Left colon (tissue), 2 donors: ENCODE results near the gene PMEPA1. TPM values are rescaled to one million over a fixed set of nuclear protein-coding genes. Genes with fewer than 3 reads are reported as not detected.

Experiments
- ATAC-seq: fragments of 200-7000 bp; cut with Tn5 transposase; one replicate; pipeline ENCODE4 v1.9.1; 2020; ENCODE audit warnings: mild to moderate bottlenecking, moderate library complexity
- DNase-seq, 2 donors: peaks; one replicate each; pipeline ENCODE4 v3.0.0-alpha.2; 2020
- intact Hi-C, 2 donors: fragments of 100-400 bp; cut with DNase I in 1 of 2; cut with micrococcal nuclease in 1 of 2; formaldehyde crosslinking; loops; one replicate each; pipeline versions ENCODE4 v1.11.2 to v1.14.0; 2022; cut with DNase I, micrococcal nuclease
- total RNA-seq, 2 donors: library from RNA; stranded (reverse); fragmentation: NEBNext Ultra II Directional; extraction: Animal tissue kit (Norgen Biotek cat#: 25700); gene quantifications; one replicate each; pipeline ENCODE4 v1.2.1, GENCODE V29; 2021
- donor health status: DM: no; HTN: no; CAD: no.
- donor health status: DM: yes; HTN: yes; CAD: no.

The PMEPA1 gene
- total RNA-seq, 2 donors from 2014 or later, result 15.0 to 41.6 TPM

DNA sequence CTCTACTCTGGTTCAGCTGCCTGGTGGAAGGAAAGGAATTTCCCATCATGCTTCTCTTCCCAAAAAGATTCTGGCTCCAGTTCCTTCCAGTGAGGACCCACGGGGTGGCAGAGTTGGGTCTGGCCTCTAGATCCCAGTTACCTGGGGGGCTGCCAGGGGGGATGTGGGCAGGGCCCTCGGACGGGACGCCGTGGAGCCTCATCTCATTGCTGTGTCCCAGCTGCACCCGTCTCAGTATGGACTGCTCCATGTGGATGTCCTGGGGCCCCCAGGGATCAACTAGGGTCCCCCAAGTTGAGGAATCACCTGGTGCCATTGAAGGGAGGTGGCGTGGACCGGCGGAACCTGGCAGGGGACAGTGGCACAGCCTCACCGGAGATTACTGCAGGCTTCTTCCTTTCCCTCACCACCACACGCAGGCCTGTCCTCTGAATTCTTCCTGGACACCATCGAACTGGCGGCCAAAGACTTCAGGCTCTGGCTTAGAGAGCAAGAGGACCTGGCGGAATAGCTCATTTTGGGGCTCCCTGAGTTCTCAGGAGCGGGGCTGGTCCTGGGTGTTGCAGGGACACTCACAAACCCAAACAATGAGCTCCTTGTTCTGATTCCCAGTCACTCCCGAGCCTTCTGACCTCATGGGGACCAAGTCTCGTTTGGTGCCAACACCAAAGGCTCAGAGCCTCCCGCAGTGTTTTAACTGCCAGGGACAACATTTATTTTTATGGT, 98.1 kb downstream of the PMEPA1 start:
- DNase-seq, result no peak

DNA sequence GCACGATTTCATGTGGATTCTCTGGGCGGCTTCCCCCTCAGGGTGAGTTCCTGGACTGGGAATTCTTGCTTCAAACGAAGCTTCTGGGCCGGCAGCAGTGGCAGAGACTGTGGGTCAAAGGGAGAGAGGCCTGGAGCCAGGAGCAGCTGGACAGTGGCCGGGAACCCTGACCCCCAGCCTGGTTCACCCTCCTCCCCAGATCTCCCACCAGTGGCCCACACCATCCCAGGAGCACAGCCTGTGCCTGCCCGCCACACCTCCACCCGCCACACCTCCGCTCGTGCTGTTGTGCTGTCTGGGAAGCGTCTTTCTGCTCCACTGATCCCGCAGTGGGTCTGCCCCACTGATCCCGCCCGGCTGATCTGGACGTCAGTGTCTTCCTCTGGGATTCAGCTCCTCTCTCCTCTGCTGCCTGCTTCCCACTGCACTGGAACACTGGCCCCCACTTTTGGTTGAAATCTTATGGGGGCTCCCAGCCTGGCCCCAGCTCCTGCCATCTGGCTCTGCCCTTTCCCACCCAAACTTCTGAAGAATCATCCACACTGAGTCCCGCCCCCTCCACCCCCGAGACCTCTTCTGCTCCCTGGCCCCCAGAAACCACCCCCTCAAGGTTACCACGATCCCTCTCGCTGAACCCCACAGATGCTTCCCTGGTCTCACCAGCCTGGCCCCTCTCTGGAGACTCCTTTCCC, 99.4 kb downstream of the PMEPA1 start:
- ATAC-seq (no peak), DNase-seq (peak in 1 of 2 donors; percentile 15)
- intact Hi-C loops, result no loop called here

More for the DNA sequence above, 98.1 kb downstream of the PMEPA1 start:
- no peak for ATAC-seq
- intact Hi-C loops, result no loop called here

DNA sequence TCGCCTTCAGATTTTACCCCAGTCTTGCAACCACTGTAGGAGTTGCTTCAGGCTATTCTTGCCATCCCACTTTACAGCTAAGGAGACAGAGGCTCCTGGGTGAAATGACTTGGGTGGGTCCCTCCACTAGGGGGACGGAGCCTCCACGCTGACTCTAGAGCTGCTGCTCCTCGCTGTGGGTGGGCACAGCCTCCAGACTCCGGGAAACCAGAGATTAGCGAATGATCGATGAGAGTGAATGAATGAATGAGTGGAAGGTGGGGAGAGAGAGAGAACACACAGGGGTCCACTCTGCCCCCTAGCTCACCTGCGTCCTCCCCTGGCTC, 100.0 kb downstream of the PMEPA1 start:
- intact Hi-C loops, result no loop called here
- ATAC-seq, result no peak
- DNase-seq, result no peak

DNA sequence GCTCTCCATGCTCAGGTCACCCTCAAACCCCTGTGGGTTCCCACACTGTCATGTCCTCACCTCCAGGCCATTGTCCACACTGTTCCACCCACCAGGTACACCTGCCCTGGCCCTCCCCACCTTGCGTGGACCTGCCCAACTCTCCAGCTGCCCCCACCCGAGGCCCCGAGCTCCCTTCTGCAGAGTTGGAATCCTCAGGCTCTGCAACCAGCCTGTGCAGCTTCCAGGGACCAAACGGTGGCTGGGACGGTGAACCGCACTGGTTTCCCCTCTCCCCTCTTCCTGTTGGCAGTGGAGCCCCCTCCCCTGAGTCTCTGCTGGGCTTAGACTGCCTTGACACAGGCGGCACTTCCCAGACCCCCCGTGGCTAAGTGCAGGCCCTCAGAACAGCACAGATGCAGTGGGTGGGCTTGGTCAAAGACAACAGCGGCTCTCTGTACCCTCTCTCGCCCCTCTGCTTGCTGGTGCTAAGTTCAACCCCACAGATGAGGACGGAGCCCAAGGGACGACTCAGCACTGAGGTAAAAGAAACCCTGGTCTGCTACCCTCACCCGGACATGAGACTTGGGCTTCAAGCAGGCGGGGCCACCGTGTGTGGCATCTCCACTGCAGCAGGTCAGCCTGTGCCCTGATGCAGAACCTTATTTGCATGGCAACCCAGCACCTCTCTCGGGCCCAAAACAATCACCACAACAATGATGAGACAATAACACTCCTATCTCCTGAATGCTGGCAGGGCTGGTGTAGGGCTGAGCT, 100.6 kb downstream of the PMEPA1 start:
- DNase-seq (peak in 1 of 2 donors; percentile 14), ATAC-seq (no peak)
- intact Hi-C loops, result no loop called here

DNA sequence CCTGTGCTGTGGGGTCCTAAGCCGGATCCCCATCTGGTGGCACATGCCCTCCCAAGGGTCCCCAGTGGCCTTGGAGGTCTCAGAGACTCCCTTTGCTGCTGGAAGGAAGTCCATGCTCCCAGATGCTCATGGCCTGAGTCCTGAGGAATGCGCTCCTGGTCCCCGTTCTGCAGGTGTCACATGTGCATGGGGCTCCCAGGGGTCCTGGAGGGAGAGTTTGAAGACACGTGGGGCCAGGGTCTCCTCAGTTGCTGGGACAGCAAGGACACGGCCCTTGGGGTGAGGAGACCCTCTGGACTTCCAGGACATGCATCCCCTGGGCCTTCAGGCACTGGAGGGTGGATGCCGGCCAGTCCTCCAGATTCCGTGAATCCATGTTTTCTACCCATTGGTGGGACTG, 101.3 kb downstream of the PMEPA1 start:
- DNase-seq, result peak in 1 of 2 donors; percentile 18
- ATAC-seq, result no peak
- intact Hi-C loops, result no loop called here

DNA sequence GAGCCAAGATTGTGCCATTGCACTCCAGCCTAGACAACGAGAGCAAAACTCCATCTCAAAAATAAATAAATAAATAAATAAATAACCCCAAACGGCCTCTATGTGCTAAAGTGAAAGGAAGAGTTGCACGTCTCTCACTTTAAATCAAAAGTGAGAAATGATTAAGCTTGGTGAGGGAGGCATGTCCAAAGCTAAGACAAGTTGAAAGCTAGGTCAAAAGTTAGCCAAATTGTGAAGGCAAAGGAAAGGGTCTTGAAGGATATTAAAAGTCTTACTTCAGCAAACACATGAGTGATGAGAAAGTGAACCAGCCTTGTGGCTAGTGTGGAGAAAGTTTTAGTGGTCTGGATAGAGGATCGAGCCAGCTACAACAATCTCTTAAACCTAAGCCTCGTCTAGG, 103.9 kb downstream of the PMEPA1 start:
- ATAC-seq, result no peak
- DNase-seq, result no peak

DNA sequence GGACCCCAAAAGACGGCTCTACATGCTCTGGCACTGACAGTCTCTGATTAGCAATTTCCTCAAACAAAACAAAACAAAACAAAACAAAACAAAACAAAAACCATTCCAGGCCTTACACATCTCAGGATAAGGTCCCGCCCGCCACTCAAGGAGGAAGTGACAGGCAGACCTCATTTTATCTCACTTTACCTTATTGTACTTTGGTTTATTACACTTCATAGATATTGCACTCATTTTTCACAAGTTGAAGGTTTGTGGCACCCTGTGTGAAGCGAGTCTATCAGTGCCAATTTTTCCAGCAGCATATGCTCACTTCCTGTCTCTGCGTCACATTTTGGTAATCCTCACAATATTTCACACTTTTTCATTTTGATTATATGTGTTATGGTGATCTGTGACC, 104.8 kb downstream of the PMEPA1 start:
- intact Hi-C loops, result no loop called here
- ATAC-seq (peak; percentile 98), DNase-seq (peak; percentile 59 to 63)

More for the DNA sequence above, 103.9 kb downstream of the PMEPA1 start:
- intact Hi-C loops, result no loop called here

DNA sequence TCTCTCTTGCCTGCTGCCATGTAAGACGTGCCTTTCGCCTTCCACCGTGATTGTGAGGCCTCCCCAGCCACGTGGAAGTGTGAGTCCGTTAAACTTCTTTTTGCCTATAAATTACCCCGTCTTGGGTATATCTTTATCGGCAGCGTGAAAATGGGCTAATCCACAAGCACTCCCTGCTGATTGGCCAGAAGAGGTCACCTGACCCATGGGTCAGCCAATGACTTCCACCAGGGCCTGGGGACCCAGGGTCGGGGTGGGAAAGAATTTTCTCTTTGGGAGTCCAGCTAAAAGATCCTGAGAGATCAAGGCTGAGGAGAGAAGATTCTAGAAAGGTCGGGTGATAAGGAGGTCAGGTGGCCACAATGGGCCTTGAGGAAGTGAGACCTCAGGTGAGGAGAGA, 106.7 kb downstream of the PMEPA1 start:
- DNase-seq (no peak), ATAC-seq (peak; percentile 18)
- intact Hi-C loops, result no loop called here

DNA sequence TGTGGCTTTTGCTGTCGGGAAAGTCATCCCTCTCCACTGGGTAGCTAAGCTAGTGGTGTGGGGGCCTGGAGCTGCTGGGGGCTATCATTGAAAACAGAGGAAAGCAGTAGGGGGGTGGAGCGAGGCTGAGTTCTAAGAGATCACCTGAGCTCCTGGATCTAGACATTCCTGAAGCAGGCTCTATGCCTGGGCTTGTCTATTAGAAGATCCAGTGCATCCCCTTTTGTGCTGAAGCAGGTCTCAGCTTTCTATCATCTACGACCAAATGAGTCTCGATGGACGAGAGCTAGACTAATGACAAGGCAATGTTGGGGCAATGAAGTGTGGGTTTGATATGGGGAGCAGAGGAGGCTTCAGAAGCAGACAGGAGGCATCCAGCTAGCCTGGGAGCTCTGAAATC, 108.1 kb downstream of the PMEPA1 start:
- ATAC-seq, result no peak
- DNase-seq, result no peak
- intact Hi-C loops, result no loop called here

DNA sequence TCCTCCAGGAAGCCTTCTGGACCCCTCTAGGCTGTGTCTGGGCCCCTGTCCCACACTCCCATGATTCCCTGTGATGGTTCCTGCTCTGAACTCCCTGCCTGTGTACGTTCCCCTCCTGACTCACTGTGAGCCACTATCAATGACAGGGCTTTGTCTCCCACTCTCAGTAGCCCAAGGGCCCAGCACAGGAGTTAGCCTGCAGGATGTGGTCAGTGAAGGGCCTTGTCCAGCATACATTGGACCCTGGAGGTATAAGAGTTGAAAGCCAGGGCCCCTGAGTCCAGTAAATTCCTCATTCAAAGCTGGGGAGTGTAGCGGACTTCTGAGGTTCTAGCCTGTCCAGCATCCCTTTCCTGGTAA, 108.6 kb downstream of the PMEPA1 start:
- ATAC-seq, result no peak
- intact Hi-C loops, result no loop called here
- no peak for DNase-seq

DNA sequence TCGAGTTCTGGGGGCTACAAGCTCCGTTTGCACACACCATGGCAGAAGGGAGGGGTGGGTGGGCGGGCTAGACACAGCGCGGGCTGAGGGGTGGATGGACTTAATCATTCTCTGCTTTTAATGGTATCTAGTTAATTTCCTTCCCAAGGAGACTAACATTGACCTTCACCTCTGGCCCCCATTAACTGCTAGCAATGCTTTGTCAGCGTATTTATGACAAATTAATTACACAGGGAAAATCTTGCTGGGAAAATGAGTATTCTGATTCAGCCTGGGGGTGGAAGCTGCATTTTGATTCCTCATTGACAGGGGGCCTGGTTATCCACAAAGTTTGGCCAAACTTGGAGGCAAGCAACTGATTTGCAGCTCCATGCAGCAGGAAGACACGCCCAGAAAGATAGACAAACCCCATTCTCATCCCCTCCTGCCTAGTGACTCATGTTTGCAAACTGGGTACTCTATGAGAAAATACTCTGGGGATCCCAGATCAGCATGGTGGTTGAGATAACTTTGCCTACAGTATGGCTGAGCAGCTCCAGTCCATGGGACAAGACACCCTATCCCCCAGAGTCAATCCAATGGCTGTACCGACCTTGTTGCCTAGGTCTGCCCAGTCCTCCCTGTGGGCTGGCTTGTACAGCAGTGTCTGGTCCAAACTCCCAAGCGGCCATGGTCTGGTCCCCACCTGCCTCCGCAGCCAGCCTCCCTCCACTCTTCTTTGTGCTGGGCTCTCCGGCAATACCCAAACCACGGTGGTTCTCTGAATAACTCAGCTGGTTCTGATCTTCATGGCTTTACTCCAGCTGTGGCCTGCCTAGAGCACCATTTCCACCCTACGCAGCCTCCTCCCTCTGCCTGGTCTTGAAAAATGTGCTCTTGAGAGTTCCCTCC, 109.2 kb downstream of the PMEPA1 start:
- intact Hi-C loops, result no loop called here
- no peak for ATAC-seq
- DNase-seq, result no peak

DNA sequence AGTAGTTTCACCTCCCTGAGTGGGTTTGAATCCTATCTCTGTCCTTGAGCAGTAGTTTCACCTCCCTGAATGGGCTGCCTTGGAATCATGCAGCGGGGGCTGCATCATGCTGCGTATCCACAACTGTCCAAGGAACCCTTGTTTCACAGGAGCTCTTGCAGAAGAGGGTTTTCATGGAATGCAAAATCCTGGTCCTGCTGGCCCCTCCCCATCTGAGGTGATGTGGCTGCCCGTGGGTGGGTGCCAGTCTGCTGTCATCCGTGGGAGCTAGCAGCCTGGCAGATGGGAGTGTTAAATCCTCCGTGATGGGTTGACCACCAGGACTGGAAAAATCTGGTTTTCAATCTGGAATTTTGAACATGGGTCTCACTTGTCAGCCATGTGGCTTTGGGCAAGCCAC, 111.3 kb downstream of the PMEPA1 start:
- ATAC-seq (no peak), DNase-seq (no peak)
- intact Hi-C loops, result loop anchor here (5.0 to 10.0 kb wide), 3 partner anchors 224 to 614 kb away; no protein-coding TSS in a partner anchor

Other genes starting within 250 kb of the PMEPA1 start
- gene CTCFL, start 184.9 kb downstream of the PMEPA1 start, total RNA-seq, result not detected
- gene PCK1, start 148.9 kb downstream of the PMEPA1 start, total RNA-seq, result 100 to 1,000 TPM; 214 to 328 TPM
- 1 to 10 TPM; 4.0 to 6.8 TPM for gene ZBP1, start 89.6 kb downstream of the PMEPA1 start, total RNA-seq